NAMALWA (cell line): ENCODE results near the gene IL18RAP.

Experiments
- DNase-seq: peaks from one replicate; pipeline ENCODE4 v3.0.0-alpha.2; 2015; ENCODE audit warnings: low spot score

Gene IL18RAP

DNA sequence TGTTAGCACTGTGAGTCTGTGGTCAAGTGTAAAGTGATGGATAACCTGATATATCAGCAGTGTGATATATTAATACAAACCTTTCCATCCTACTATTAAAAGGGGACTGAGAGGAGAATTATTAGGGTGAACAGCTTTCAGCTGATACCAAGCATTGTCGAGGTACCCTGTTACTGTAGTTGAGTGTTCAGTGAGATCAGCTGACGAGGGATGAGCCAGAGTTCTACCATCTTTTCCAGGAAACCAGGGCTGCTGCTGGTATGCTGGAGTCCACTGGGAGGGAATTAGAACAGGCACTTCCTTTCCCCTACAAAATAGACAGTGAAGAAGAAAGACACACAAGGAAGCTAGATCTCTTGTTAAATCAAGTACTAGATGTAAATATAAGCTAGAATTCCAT lies 408 bp downstream of the IL18RAP start:
- DNase-seq = no peak

DNA sequence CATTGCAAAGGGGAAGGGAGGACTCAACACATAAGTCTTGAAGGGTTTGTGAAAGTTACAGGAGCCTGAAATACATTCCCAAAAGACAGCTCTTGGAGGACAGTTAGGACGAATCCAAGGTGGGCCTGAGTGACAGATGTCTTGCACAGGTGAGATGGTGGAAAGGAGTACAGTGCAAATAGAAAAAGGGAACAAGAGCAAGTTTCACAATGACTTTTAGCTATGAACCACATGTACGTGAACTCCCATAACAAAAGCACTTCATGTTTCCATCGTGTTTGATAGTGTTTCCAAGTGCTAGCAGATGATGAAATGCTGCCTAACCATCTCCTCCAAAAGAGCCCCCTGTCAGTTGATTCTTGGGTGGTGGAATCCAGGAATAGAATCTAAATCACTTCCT lies 1.8 kb downstream of the IL18RAP start:
- peak; percentile 1 for DNase-seq

DNA sequence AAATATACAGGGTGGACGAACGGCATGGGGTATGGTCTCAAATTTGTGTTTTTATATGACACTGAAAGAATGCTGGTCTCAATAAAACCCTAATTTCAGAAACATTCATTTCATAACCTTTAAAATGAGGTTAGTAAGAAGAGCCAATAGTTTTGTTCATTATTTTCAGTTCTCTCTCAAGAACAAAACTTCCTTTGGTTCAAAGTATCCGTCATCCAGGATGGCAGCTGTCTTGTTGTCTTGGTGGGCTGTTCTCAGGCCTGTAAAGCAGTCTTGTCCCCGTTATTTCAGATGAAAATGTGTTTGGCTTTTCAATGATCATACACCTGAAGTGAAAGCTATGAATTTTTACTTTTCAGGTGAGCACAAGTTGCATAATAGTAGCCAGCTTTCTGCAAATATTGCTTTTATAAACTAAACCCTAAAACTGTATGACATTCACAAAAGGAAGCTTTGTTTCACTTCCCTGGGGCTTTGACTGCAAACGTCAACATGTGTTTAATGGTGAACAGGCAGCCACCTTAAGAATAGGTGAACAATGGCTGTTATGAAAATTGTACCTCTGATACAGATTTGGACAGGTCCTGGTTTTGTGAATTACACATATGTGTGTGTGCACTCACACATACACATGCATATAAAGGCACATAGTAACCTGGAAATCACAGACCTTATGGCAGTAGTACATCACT lies 2.6 kb downstream of the IL18RAP start:
- no peak for DNase-seq

DNA sequence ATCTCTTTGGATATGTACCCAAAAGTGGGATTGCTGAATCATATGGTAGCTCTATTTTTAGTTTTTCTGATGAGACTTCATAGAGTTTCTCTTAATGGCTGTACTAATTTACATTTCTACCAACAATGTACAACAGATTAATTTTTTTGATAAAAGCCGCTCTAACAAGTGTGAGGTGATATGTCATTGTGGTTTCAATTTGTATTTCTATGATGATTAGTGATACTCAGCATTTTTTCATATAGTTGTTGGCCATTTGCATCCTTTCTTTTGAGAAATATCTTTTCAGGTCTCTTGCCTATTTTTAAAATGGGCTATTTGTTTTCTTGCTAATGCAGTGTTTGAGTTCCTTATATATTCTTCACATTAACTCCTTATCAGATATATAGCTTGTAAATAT lies 4.3 kb downstream of the IL18RAP start:
- DNase-seq = no peak

DNA sequence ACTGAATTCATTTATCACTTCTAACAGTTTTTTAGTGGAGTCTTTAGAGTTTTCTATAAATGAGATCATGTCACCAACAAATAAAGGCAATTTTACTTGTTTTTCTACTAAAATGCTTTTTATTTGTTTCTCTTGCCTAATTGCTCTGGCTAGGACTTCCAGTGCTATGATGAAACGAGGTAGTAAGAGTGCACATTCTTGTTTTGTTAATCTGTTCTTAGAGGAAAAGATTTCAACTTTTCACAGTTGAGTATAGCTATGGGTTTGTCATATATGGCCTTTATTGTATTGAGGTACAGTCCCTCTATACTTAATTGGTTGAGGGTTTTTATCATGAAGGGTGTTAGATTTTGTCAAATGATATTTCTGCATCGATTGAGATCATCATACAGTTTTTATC lies 5.6 kb downstream of the IL18RAP start:
- no peak for DNase-seq

DNA sequence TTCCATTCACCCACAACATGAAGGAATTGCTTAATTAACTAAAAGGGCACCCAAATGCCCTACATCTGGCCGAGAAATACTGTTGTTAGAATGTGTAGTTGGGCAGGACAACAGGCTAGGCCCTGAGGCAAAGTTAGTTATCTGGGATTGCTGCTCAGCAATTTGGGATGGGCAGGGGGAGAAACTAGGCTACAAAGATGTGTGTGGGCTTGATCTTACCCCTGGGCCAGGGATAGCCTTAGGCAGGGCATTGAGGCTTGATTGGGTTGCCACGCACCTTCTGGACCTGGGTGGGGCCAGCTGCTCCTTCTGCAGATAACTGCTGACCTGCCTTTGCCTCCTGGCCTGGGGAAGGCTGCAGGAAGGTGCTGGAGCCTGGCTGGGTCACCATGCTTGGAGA lies 9.4 kb downstream of the IL18RAP start:
- no peak for DNase-seq

DNA sequence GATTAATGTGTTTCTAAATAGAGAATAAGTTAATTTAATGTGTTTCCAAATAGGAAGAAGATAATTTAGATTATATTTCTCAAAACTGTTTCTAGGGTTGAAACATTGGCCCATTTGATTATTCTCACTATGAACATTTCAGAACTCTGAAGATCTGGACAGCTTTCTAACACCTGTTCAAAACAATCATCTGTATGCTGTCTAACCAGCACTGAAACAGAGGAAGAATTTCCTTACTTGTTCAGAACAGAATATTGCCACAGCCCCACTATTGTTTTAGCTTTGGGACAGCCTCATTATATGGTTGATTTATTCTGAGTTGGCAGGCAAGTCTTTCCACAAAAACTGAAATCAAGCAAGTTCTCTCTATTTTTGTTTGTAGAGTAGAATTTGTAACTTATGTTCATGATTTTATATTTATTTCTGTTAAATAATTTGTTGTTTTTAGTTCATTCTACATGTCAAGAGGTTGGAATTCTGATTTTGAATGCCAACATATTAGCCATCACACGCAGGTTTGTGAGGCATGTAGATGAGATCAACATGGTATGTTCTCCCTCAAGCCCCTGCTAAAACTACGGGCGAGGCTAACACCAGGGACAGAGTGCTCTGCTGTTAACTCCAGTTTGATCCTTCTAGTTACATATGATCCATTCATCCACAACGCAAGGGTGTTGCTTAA lies 11.2 kb downstream of the IL18RAP start:
- DNase-seq = no peak

DNA sequence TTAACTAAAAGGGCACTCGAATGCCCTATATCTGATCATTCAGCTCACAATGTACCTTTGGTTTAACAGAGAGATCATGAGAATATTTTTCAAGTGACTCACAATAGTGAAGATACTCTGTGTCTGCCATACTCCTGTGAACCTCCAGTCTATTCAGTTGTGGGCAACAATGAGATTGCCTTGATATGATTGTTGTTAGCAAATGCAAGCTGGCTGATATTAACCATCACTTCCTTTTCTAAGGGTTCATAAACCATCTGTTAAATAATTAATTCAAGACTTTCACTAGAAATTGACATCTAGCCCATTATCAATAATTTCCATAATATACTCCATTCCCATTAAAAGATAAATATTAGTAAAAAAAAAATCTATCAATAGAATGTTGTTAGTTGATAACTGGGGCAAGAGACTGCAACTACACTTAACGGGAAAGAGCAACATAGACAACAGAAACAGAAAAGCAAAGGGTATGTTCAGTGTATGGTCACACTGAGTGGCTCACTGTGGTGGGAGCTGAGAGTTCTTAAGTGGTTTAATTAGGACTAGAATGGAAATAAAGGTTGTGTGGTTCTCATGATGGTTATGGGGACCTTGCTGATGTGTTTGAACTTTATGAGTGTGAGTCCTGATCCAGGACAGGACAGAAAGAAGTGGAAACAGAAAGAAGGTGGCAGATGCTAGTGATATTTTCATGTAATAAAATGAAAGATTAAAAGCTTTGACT lies 11.9 kb downstream of the IL18RAP start:
- DNase-seq = no peak

DNA sequence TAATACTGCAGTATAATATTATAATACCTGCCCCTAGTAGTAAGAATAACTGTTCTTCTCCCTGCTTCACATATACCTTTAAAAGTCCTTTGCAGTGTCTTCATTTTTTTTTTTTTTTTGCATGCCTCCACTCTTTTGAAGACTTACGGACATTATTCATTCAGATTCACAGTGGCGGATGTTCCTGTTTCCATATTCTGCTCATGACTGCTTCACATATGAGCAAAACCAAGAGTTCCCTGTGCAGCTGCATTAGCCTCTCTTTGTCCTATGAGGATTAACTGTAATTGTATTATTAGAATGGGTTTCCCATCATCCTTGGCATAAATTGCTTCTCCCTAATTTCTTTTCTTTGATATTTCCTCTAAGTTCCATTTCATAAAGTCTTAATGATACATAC lies 12.8 kb downstream of the IL18RAP start:
- DNase-seq = no peak

DNA sequence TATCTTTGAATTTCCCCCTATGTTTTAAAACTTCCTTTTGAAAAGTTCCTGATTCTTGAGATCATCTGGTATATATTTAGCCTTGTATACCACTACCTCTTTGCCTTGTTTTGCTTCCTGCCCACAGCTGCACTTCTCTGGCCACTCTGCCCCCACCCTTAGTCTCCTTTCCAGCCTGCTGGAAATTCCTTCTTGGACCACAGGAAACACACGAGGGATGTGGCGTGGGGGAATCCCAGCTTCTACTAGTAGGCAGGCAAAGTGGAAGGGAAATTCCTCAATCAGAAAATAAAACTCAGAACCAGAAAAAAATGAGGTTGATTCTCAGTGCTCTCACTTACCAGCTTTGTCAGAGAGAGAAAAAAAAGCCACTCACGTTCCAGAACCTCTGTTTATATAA lies 13.4 kb downstream of the IL18RAP start:
- DNase-seq = no peak

DNA sequence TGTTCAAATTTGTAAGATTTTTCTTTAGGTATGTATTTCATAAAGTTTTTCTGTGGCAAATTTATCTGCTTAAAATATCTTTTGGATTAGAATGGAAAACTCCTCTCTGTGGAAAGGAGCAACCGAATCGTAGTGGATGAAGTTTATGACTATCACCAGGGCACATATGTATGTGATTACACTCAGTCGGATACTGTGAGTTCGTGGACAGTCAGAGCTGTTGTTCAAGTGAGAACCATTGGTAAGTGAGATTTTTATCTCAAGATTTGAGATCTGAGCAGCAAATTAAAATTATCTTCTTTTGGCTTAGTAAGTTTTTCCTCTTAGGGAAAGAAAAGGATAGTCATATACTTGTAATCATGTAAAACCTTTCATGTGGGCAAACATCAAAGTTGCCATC lies 14.2 kb downstream of the IL18RAP start:
- DNase-seq = no peak

DNA sequence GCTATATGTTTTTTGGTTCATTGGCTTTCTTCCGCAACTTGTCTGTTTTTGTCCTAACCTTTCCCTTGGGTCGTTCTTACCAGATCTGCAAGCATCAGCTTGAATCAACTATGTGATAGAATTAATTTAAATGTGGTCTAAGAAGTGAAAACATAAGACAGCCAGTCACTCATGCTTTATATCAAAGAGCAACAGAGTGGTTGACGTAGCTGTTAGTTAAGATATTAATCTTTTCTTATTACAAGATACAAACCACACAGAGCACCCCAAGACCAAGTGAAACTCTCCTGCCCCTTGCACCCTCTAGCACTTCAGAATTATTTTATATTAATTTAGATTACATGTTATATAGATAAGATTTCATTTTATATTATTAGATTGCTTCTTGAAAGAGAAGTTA lies 15.2 kb downstream of the IL18RAP start:
- no peak for DNase-seq

DNA sequence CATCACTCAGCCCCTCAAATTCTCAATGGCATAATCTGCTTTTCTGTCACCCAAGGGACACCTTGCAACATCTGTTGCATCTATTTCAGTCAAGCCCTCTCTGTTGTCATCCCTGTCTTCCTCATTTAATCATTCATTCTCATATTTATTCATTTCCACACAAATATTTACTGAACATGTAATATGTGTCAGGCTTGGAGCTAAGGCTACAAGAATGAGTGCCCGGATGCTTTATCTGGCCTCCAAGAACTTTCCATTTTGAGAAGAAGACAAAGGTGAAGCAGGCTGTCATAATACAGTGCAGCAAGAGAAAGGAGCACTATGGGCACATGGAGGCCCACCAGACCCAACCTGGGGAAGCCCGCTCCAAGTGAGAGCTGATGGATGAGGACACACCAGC lies 15.6 kb downstream of the IL18RAP start:
- no peak for DNase-seq

DNA sequence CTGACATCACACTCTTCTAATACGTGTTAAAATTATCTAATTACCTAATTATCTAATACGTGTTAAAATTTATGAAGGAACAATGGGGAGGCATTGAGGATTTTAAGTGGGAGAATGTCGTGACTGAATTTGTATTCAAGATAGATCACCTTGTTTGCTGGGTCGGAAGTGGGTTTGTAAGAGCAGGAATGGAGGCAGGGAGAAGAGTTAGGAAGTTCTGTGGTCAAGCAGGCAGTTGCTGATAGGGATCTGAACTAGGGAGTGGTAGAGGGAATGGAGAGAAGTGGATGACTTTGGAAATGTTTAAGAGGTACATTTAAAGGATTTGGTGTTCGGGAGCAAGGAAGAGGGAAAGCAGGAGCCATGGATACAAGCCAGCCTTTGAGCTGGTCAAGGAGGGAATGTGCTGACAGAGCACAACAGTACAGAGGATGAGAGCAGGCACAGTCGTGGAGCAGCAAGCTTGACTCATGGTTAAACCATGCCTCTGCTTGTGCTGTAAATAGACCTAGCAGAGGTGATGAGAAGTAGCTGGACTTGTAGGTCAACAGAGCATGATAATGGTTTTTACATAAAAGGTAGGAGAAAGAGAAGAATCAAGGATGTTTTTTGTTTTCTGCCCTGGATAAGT lies 16.2 kb downstream of the IL18RAP start:
- DNase-seq = no peak

DNA sequence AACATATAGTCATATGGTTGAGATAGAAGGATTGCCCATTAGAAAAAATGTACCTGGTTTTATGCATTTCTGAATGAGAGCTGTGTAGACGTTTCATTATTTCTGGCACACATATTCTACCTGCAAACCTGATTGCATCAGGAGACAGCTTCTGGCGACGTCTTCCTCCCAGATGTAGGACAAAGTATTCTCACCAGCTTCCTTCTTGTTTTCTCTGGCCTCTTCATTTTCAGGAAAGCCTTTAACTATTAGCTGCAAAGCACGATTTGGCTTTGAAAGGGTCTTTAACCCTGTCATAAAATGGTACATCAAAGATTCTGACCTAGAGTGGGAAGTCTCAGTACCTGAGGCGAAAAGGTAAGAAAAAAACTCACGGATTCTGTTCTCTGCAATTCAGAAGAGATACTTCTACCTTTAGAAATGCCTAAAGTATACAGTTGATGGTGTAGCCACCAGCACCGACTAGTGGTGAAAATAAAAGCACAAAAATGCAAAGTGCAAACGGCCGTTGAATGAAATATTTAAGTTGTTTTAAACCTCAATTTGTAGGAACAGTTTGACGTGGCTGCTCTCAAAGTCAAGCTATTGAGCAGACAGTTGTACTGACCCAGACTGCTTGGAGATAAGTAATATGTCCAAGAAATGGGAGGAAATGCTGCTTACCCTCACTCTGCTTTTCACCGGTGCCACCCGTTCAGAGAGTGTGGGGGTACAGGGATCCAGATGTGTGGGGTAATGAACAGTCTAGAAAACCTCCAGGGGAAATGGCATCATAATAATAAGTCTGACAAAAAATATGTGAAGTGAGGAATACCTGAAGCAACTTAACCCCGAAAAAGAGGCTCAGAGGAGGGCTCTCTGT lies 20.2 kb downstream of the IL18RAP start:
- peak; percentile 49 for DNase-seq

DNA sequence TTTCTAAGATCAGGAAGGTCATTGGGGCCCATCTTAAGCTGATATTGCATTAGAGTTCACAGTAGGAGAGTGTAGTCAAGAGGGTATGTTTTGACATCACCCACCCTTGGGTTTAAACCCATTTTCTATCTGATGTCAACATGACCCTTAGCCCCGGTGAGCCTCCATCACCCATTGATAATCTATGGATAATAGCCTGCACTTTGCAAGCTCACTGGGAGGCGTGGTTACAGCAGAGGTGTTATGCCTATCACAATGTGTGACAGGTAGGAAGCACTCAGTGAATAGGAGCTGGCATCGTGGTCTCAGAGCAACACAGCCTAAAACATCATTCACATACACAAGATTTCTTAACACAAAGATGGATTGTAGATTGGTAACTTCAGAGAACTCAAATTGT lies 21.3 kb downstream of the IL18RAP start:
- no peak for DNase-seq

DNA sequence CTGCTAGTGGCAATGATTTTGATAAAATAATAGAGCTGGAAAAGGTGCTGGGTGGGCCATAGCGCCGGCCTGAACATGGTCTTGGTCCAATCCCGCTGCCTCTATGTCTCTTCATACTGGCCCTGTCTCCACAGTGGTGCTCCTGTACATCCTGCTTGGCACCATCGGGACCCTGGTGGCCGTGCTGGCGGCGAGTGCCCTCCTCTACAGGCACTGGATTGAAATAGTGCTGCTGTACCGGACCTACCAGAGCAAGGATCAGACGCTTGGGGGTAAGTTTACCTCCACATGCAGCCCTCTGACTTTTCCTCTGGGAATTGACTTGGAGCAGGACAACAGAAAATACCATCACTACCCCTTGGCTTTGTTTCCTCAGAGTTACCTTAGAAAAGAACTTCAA lies 24.0 kb downstream of the IL18RAP start:
- DNase-seq = no peak

DNA sequence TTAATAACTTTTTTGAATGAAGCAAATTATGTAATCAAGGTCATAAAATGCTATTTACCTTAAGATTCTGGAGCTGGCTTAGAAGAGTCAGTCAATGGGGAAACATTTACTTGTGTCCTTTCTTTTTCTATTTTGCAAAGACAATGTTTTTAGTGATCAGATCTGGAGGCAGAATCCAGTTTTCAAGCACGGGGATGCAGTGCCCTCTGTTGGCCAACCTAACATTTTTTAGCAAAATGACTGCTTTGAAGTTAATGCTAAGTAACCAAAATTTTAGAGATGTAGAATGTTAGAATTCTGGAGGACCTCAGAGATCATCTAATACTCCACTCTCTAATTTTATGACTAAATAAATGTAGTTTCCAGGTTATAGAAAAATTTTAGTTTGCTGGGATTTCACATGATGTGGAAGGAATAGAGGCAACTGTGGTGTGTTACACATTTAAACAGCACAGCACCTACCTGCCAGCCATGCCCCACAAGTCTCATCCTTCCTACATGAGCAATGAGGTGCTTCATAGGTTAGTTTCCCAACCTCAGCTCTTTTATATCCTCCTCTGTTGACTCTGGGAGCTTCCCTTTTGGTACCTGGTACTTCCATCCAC lies 26.5 kb downstream of the IL18RAP start:
- DNase-seq = peak; percentile 53

DNA sequence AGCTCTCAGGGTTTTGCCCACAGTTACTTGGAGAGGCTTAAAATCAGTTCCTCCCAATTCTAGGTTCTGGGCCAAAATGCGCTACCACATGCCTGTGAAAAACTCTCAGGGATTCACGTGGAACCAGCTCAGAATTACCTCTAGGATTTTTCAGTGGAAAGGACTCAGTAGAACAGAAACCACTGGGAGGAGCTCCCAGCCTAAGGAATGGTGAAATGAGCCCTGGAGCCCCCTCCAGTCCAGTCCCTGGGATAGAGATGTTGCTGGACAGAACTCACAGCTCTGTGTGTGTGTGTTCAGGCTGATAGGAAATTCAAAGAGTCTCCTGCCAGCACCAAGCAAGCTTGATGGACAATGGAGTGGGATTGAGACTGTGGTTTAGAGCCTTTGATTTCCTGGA lies 29.0 kb downstream of the IL18RAP start:
- no peak for DNase-seq

DNA sequence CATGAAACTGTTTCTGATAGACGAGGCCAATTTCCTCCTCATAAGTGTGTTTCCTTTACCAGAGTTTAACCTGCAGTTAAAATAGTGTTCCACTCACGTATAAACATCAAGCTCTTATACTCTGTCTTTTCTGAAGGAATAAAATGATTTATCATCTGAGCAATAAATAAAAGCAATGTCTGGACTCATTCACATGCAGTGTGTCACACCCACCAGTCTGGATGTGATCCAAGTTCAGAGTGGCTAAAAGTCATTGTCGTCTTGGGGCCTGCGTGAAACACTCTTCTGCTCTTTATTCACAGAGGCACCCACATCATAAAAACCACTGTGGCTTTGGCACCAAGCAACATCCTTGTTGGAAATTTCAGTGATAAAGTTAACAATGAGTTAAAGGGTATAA lies 30.5 kb downstream of the IL18RAP start:
- DNase-seq = no peak

DNA sequence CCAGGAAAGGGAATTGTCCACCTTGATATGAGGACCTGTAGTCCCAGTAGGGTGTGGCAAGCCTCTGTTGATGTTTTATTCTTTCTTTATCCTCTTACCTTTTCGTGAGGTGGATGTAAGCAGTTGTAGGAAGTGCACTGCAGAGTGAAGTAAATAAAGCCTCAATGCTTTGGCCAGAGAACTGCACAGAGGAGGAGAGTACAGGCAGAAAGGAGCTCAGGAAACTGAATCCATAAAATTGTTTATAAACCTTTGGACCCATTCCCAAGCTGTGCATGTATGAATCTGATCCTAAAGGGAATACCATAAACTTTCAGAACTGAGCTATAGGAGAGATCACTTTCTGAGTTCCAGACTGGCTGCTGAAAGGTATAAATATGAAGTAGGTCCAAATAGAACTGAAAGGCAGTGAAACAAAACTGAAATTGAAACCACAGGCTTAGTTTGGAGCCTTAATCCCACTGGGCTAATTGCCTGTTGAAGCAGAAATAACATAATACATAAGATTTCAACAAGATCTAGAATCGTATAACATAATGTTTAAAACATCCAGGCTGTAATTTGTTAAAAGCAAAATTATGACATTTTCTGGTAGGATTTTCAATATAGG lies 32.2 kb downstream of the IL18RAP start:
- DNase-seq = no peak
